NT2/D1 (cell line): Measurements from ENCODE around the gene MROH2A.

ENCODE experiments used
- SUZ12 ChIP-seq: IDR thresholded peaks from 2 replicates; pipeline ENCODE4 v1.6.1; 2011; ENCODE audit not compliant: insufficient read length, insufficient read depth; ENCODE audit errors: extremely low read depth
- YY1 ChIP-seq: IDR thresholded peaks from 2 replicates; pipeline ENCODE4 v1.6.1; 2011; ENCODE audit not compliant: insufficient read length, insufficient read depth
- ZNF274 ChIP-seq: IDR thresholded peaks from 2 replicates; pipeline ENCODE4 v1.6.1; 2011; ENCODE audit warnings: mild to moderate bottlenecking, low read depth, low read length

DNA sequence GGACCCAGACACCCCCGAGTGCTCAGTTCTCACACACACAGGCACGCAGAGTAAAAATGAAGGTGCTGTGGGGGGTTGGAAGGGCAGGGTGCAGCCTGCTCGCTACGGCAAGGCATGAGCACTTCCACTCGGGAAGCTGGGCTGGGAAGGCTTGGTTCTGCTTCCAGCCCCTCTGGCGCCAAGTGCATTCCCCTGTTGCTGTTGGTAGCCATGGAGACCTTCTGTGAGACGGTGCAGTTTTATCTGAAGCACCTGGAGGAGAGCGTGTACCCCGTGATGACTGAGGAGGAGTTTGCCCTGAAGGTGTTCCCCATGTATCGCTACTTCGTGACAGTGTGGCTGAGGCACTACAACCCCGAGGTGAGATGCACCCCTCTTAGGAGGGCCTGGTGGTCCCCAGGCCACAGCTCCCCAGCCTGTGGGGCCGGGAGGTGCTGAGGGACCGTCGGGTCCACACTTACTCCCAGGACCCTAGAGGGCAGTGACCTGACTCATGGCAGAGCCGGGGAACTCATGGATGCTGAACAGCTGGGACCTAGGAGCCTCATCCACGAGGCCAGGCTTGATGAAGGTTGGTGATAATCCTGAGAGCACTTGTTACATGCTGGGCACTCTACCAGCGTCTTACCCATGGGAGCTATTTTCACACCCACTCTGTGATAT, 15.5 kb downstream of the MROH2A start:
- no peak for TF ChIP-seq YY1
- TF ChIP-seq SUZ12: no peak
- no peak for TF ChIP-seq ZNF274
